GM23338 (cell line): ENCODE data around the gene B3GALT4. TPM values are rescaled to one million over a fixed set of nuclear protein-coding genes. Genes with fewer than 3 reads are reported as not detected.

Experiments
- ATAC-seq: fragments of 200-7000 bp; cut with Tn5 transposase; 3 replicates; pipeline ENCODE4 v1.9.1; 2020
- DNase-seq: peaks from one replicate; pipeline ENCODE4 v3.0.0-alpha.2; 2015; ENCODE audit warnings: low spot score
- H2AFZ ChIP-seq: fragments of 200-600 bp; sonication (generic); 2 replicates; pipeline ENCODE4 v1.8.0; 2016; ENCODE audit warnings: antibody characterized with exemption, mild to moderate bottlenecking, moderate library complexity
- H3F3A ChIP-seq: fragments of 200-600 bp; sonication (generic); replicated peaks from 2 replicates; pipeline ENCODE4 v1.8.0; 2017; ENCODE audit warnings: antibody characterized with exemption, mixed run types, low read depth
- H3K27ac ChIP-seq: fragments of 200-600 bp; sonication (generic); 2 replicates; pipeline ENCODE4 v1.6.1; 2016; ENCODE audit warnings: low read depth
- H3K27me3 ChIP-seq: fragments of 200-600 bp; sonication (generic); 2 replicates; pipeline ENCODE4 v1.8.0; 2016; ENCODE audit warnings: mild to moderate bottlenecking, mixed run types, moderate library complexity; ENCODE audit not compliant: insufficient read depth
- H3K36me3 ChIP-seq: fragments of 200-600 bp; sonication (generic); 2 replicates; pipeline ENCODE4 v1.8.0; 2016; ENCODE audit warnings: mild to moderate bottlenecking; ENCODE audit not compliant: insufficient read depth
- H3K4me1 ChIP-seq: fragments of 200-600 bp; sonication (generic); 2 replicates; pipeline ENCODE4 v1.8.0; 2016; ENCODE audit warnings: mild to moderate bottlenecking, moderate library complexity; ENCODE audit not compliant: insufficient read depth
- H3K4me2 ChIP-seq: fragments of 200-600 bp; sonication (generic); 2 replicates; pipeline ENCODE4 v1.7.1; 2017; ENCODE audit warnings: mixed run types
- H3K4me3 ChIP-seq: fragments of 200-600 bp; sonication (generic); 2 replicates; pipeline ENCODE4 v1.6.1; 2016; ENCODE audit warnings: mixed run types
- H3K79me2 ChIP-seq: fragments of 200-600 bp; sonication (generic); replicated peaks from 2 replicates; pipeline ENCODE4 v1.8.0; 2017; ENCODE audit warnings: mild to moderate bottlenecking; ENCODE audit not compliant: insufficient read depth
- H3K9me2 ChIP-seq: fragments of 200-600 bp; sonication (generic); 2 replicates; pipeline ENCODE4 v1.8.0; 2017; ENCODE audit not compliant: insufficient read depth
- H4K20me1 ChIP-seq: fragments of 200-600 bp; sonication (generic); replicated peaks from 2 replicates; pipeline ENCODE4 v1.8.0; 2017; ENCODE audit warnings: mild to moderate bottlenecking; ENCODE audit not compliant: insufficient read depth
- H3K27ac Mint-ChIP-seq: 2 replicates; pipeline ENCODE4 v1.8.0; 2020; ENCODE audit warnings: inconsistent platforms, mild to moderate bottlenecking, moderate library complexity, mixed read lengths
- H3K27me3 Mint-ChIP-seq: 3 replicates; pipeline ENCODE4 v1.8.0; 2022; ENCODE audit warnings: low read depth, mild to moderate bottlenecking, moderate library complexity, mixed read lengths, inconsistent platforms; ENCODE audit not compliant: insufficient read depth, poor library complexity
- H3K36me3 Mint-ChIP-seq: 3 replicates; pipeline ENCODE4 v1.8.0; 2021; ENCODE audit warnings: low read depth, mild to moderate bottlenecking, inconsistent platforms, moderate library complexity, mixed read lengths
- H3K4me1 Mint-ChIP-seq: 3 replicates; pipeline ENCODE4 v1.8.0; 2020; ENCODE audit warnings: mild to moderate bottlenecking, inconsistent platforms, mixed read lengths
- H3K4me3 Mint-ChIP-seq: 3 replicates; pipeline ENCODE4 v1.8.0; 2021; ENCODE audit warnings: moderate library complexity, mild to moderate bottlenecking, inconsistent platforms, mixed read lengths
- H3K9me3 Mint-ChIP-seq: 3 replicates; pipeline ENCODE4 v1.8.0; 2020; ENCODE audit warnings: moderate library complexity, mild to moderate bottlenecking, inconsistent platforms, mixed read lengths
- CTCF ChIP-seq, 2 experiments: fragments of 200-600 bp in 1 of 2; sonication (generic) in 1 of 2; conservative IDR thresholded peaks; 2 replicates each; pipeline versions ENCODE4 v1.5.1 to v1.6.1; 2016 to 2017; ENCODE audit warnings: antibody characterized with exemption in 2 of 2, low read depth in 2 of 2, mild to moderate bottlenecking in 2 of 2, moderate library complexity in 1 of 2
- EZH2phosphoT487 ChIP-seq: fragments of 200-600 bp; sonication (generic); IDR thresholded peaks from one replicate; pipeline ENCODE4 v1.8.1; 2018; ENCODE audit warnings: antibody characterized with exemption; ENCODE audit not compliant: unreplicated experiment
- ZNF114 ChIP-seq: fragments of 250-450 bp; sonication (Bioruptor Pico); IDR thresholded peaks from 2 replicates; pipeline ENCODE4 v1.5.0; 2020; ENCODE audit warnings: mild to moderate bottlenecking, moderate library complexity
- ZNF331 ChIP-seq: fragments of 250-450 bp; sonication (Bioruptor Pico); IDR thresholded peaks from 2 replicates; pipeline ENCODE4 v1.5.0; 2020; ENCODE audit warnings: low read depth, mild to moderate bottlenecking, moderate library complexity
- ZNF462 ChIP-seq: fragments of 250-450 bp; sonication (Bioruptor Pico); IDR thresholded peaks from 2 replicates; pipeline ENCODE4 v1.5.0; 2020; ENCODE audit warnings: mild to moderate bottlenecking, moderate library complexity
- polyA plus RNA-seq: library from polyadenylated mRNA; unstranded; fragments of >200 nt; fragmentation: Nextera tagmentation; extraction: Ambion mirVana; gene quantifications from 2 replicates; pipeline ENCODE4 v1.2.1, GENCODE V29; 2016
- total RNA-seq: library from RNA; depleted of rRNA; stranded (reverse); fragments of >200 nt; shearing (Covaris generic); gene quantifications from 2 replicates; pipeline ENCODE4 v1.2.3, GENCODE V29; 2014

Gene B3GALT4
- total and polyA plus RNA-seq, 2 experiments from 2014 or later, result 1.3 to 2.3 TPM

GRCh38 chr6:33243476-33243875 is 33.4 kb upstream of the B3GALT4 start:
- Histone ChIP-seq H2AFZ (no peak overlapping the region), H3K4me1 (peaks cover 4% of the 10 kb centered on the region; the same call in 1 of the 2 replicates), H3K4me2 (no peak overlapping the region), H3K4me3 (no peak overlapping the region), H3K9me2 (no peaks in the 10 kb centered on the region), H3K36me3 (no peaks in the 10 kb centered on the region), H3K27ac (no peak overlapping the region), H3F3A (no peaks in the 10 kb centered on the region), H3K79me2 (no peaks in the 10 kb centered on the region), H4K20me1 (no peaks in the 10 kb centered on the region), H3K27me3 (peaks cover 56% of the 10 kb centered on the region)
- Mint-ChIP-seq H3K4me3 (no peak overlapping the region), H3K27ac (no peak overlapping the region), H3K36me3 (no peaks in the 10 kb centered on the region), H3K27me3 (peaks cover 11% of the 10 kb centered on the region), H3K9me3 (no peaks in the 10 kb centered on the region), H3K4me1 (peaks cover 1% of the 10 kb centered on the region; the same call in 2 of the 3 replicates)
- no peak for ATAC-seq
- TF ChIP-seq CTCF (conservative IDR thresholded peaks at IDR 0.05; ENCODE audit: low read depth in 2 of 2) (no peak), ZNF462 (no peak), ZNF331 (CRISPR knock-in tag) (no peak), ZNF114 (CRISPR knock-in tag) (no peak), EZH2phosphoT487 (no peak)
- no peak for DNase-seq
